Measurements from ENCODE around the gene TRH. TPM values are rescaled to one million over a fixed set of nuclear protein-coding genes. Genes with fewer than 3 reads are reported as not detected.

The TRH gene
- total RNA-seq, 1 donor from 2014 or later: 1.2 TPM

GRCh38 chr3:129961141-129961541 is 13.4 kb upstream of the TRH start:
- Histone ChIP-seq H3K27me3 (no peaks in the 10 kb centered on the region), H3K36me3 (no peaks in the 10 kb centered on the region), H3K27ac (no peak overlapping the region), H3K4me3 (no peak overlapping the region), H3K4me1 (peaks cover 12% of the 10 kb centered on the region), H3K9me3 (no peaks in the 10 kb centered on the region)
- intact Hi-C loops (cut with DNase I): no loop called here
- peak in 1 of 2 donors; percentile 91 for DNase-seq (ENCODE audit: extremely low spot score in 2 of 2)
- TF ChIP-seq CTCF (IDR thresholded peaks at IDR 0.05) (no peak), POLR2AphosphoS5 (IDR thresholded peaks at IDR 0.05; ENCODE audit: insufficient read depth in 1 of 2, low read depth in 1 of 2) (peak in 1 of 2 donors; percentile 23)

GRCh38 chr3:129962600-129962999 is 11.9 kb upstream of the TRH start:
- Histone ChIP-seq H3K4me3 (no peak overlapping the region), H3K4me1 (peaks cover 12% of the 10 kb centered on the region), H3K27ac (no peak overlapping the region), H3K9me3 (no peaks in the 10 kb centered on the region), H3K27me3 (no peaks in the 10 kb centered on the region), H3K36me3 (no peaks in the 10 kb centered on the region)
- DNase-seq (ENCODE audit: extremely low spot score in 2 of 2): no peak
- TF ChIP-seq CTCF (IDR thresholded peaks at IDR 0.05) (no peak), POLR2AphosphoS5 (IDR thresholded peaks at IDR 0.05; ENCODE audit: insufficient read depth in 1 of 2, low read depth in 1 of 2) (no peak), POLR2A (IDR thresholded peaks at IDR 0.05) (no peak)
- intact Hi-C loops (cut with DNase I): no loop called here

GRCh38 chr3:129965937-129966336 is 8.6 kb upstream of the TRH start:
- Histone ChIP-seq H3K27me3 (no peaks in the 10 kb centered on the region), H3K27ac (no peak overlapping the region), H3K36me3 (no peaks in the 10 kb centered on the region), H3K4me1 (peaks cover 7% of the 10 kb centered on the region), H3K4me3 (no peak overlapping the region), H3K9me3 (no peaks in the 10 kb centered on the region)
- intact Hi-C loops (cut with DNase I): no loop called here
- no peak for DNase-seq (ENCODE audit: extremely low spot score in 2 of 2)
- TF ChIP-seq CTCF (IDR thresholded peaks at IDR 0.05) (no peak), POLR2AphosphoS5 (IDR thresholded peaks at IDR 0.05; ENCODE audit: insufficient read depth in 1 of 2, low read depth in 1 of 2) (no peak), POLR2A (IDR thresholded peaks at IDR 0.05) (no peak)

- no peak overlapping the region for H3K4me3 ChIP-seq
Measured at GRCh38 chr3:129966876-129967275, 7.6 kb upstream of the TRH start.

GRCh38 chr3:129967761-129968160 is 6.8 kb upstream of the TRH start:
- Histone ChIP-seq H3K4me3 (no peak overlapping the region), H3K27me3 (no peaks in the 10 kb centered on the region)
- intact Hi-C loops (cut with DNase I): no loop called here

More at GRCh38 chr3:129966876-129967275, 7.6 kb upstream of the TRH start:
- Histone ChIP-seq H3K36me3 (no peaks in the 10 kb centered on the region), H3K9me3 (no peaks in the 10 kb centered on the region), H3K27me3 (no peaks in the 10 kb centered on the region), H3K4me1 (no peaks in the 10 kb centered on the region), H3K27ac (no peak overlapping the region)
- DNase-seq (ENCODE audit: extremely low spot score in 2 of 2): no peak
- TF ChIP-seq POLR2AphosphoS5 (IDR thresholded peaks at IDR 0.05; ENCODE audit: insufficient read depth in 1 of 2, low read depth in 1 of 2) (no peak), POLR2A (IDR thresholded peaks at IDR 0.05) (no peak), CTCF (IDR thresholded peaks at IDR 0.05) (no peak)
- intact Hi-C loops (cut with DNase I): no loop called here

More at GRCh38 chr3:129967761-129968160, 6.8 kb upstream of the TRH start:
- DNase-seq (ENCODE audit: extremely low spot score in 2 of 2): no peak
- TF ChIP-seq CTCF (IDR thresholded peaks at IDR 0.05): no peak
- no peak for TF ChIP-seq POLR2A (IDR thresholded peaks at IDR 0.05)
- Histone ChIP-seq H3K4me1 (no peaks in the 10 kb centered on the region), H3K27ac (no peak overlapping the region), H3K36me3 (no peaks in the 10 kb centered on the region), H3K9me3 (no peaks in the 10 kb centered on the region)
